AG10803 (cell line): Measurements from ENCODE around the gene HDDC3.

Experiments
- DNase-seq: peaks from one replicate; pipeline ENCODE4 v3.0.0; 2010; ENCODE audit warnings: low read depth
- H3K4me3 ChIP-seq: 2 replicates; pipeline ENCODE4 v1.5.1; 2011; ENCODE audit warnings: mild to moderate bottlenecking, low read length, control low read depth
- TF ChIP-seq, protein P1 (sequence below): conservative IDR thresholded peaks from 2 replicates; pipeline ENCODE4 v1.5.1; 2011; ENCODE audit warnings: mild to moderate bottlenecking, low read length, control low read depth, inconsistent platforms

HDDC3 gene

DNA sequence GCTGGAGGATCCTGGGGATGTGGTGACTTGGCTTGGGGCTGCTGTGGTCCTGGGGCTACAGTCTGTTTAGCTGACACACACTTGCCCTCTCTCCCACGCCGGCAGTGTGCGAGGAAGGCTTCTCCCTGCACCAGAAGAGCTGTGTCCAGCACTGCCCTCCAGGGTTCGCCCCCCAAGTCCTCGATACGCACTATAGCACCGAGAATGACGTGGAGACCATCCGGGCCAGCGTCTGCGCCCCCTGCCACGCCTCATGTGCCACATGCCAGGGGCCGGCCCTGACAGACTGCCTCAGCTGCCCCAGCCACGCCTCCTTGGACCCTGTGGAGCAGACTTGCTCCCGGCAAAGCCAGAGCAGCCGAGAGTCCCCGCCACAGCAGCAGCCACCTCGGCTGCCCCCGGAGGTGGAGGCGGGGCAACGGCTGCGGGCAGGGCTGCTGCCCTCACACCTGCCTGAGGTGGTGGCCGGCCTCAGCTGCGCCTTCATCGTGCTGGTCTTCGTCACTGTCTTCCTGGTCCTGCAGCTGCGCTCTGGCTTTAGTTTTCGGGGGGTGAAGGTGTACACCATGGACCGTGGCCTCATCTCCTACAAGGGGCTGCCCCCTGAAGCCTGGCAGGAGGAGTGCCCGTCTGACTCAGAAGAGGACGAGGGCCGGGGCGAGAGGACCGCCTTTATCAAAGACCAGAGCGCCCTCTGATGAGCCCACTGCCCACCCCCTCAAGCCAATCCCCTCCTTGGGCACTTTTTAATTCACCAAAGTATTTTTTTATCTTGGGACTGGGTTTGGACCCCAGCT is 51.0 kb downstream of the HDDC3 start:
- no peak for DNase-seq
- TF ChIP-seq, protein P1, sequence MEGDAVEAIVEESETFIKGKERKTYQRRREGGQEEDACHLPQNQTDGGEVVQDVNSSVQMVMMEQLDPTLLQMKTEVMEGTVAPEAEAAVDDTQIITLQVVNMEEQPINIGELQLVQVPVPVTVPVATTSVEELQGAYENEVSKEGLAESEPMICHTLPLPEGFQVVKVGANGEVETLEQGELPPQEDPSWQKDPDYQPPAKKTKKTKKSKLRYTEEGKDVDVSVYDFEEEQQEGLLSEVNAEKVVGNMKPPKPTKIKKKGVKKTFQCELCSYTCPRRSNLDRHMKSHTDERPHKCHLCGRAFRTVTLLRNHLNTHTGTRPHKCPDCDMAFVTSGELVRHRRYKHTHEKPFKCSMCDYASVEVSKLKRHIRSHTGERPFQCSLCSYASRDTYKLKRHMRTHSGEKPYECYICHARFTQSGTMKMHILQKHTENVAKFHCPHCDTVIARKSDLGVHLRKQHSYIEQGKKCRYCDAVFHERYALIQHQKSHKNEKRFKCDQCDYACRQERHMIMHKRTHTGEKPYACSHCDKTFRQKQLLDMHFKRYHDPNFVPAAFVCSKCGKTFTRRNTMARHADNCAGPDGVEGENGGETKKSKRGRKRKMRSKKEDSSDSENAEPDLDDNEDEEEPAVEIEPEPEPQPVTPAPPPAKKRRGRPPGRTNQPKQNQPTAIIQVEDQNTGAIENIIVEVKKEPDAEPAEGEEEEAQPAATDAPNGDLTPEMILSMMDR, result no peak
- no peak overlapping the region for H3K4me3 ChIP-seq

DNA sequence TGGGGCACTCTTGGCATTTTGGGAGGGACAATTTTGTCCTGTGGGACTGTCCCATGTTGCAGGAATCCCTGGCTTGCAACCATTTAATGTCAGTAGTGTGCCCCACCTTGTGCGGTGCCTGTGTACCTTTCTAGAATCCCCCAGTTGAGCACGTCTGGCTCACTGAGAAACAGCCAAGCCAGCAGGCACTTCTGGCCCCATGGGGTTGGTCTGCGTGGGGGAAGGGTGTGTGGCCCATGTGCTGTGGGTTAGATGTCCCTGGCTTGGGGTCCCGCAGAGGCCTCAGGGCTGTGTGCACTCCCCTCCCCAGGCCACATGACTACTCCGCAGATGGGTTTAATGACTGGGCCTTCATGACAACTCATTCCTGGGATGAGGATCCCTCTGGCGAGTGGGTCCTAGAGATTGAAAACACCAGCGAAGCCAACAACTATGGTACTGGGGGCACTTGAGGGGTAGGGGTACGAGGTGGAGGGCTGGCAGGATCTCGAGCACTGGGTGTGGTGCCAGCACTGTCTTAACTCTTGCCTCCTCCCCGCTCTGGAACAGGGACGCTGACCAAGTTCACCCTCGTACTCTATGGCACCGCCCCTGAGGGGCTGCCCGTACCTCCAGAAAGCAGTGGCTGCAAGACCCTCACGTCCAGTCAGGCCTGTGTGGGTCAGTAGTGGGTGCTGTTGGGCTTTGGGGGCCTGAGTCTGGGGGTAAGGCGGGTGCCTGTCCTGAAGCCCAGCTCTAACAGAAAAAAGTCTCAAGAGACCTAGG is 51.8 kb downstream of the HDDC3 start:
- H3K4me3 ChIP-seq, result no peak overlapping the region
- no peak for DNase-seq
- TF ChIP-seq, protein P1, result no peak
